Islet precursor cell (in vitro differentiated cells): Measurements from ENCODE around the gene POM121L12.

Source experiments
- DNase-seq: peaks from one replicate; pipeline ENCODE4 v3.0.0-alpha.2; 2018

POM121L12 gene

DNA sequence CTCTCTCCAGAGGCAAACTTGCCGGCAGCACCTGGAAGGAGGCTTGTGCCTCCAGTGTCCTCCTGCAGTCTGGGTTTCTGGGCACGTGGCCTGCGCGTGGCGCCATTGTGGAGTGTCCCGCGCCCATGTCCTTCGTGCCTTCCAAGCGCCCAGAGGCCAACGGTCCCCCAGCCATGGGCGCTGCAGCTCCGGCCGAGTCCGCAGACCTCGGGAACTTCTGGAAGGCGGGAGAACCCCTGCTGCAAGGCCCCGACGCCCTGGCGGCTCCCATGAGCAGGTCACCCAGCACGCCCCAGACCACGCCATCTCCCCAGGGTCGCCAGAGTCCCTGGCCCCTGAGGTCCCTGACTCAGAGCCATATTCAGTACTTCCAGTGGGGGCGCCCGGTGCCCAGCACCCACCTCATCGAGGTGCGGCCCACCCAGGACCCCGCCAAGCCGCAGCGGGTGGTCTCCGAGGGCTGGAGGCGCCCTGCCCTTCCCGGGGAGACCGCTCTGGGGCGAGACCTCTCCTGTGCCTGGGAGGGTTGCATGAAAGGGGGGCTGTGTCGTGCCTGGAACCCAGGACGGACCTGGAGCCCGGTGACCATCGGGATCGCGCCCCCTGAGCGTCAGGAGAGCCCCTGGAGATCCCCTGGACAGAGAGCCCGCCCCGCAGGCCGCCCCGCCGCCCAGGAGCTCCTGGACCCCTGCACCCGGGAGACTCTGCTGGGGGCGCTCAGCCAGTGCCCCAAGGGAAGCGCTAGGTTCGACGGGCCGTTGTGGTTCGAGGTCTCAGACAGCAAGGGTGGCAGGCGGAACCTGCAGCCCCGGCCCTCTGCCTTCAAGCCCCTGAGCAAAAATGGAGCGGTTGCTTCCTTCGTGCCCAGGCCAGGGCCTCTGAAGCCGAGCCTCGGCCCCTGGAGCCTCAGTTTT lies at the start of gene POM121L12:
TSS of gene POM121L12 (plus strand) at position 135 of the 914 bp plus-strand sequence. CDS start at position 174, 39 bp downstream.
- DNase-seq, result no peak

DNA sequence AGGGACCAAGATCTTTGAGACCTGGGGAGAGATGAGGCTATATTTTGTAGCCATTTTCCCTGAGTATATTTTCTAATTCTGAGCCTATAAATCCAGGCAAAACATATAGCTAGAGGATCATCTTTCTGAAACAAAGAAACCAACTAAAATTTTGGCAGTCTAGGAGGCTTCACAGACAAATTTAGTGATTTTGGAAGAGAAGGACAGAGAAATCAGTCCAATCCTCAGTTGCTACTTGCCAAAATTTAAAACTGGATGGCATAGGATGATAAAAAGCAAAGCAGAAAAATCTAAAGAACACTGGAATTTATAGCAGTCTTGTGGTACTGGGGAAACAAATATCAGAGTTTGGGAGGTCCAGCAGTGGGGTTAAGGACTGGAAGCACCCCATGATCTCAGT lies 43.4 kb upstream of the POM121L12 start:
- DNase-seq, result no peak

DNA sequence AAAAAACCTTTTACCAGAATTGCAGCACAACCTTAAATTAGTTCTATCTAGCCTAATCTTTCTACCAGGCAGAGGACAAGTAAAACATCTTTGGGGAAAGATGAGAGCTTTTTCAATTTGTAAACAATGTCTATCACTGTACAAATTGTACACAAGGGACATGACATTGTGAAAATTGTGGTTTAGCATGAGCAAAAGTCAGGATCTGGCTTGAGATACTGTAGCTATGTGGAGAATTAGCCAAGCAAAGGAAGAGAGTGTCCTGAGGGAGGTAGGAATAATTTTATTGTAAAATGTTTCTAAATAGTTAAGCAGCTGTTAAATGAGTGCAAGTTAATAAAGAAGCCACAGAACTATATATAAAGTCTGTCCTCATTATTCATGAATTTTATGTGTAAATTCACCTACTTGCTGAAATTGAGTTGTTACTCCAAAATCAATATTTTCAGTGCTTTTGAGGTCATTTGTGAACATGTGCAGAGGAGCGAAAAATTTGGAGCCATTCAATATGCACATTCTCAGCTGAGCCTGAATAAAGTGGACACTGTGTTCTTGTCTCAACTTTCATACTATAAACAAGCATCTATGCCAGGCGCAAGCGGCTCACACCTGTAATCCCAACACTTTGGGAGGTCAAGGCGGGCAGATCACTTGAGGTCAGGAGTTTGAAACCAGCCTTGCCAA lies 42.8 kb upstream of the POM121L12 start:
- DNase-seq, result no peak

DNA sequence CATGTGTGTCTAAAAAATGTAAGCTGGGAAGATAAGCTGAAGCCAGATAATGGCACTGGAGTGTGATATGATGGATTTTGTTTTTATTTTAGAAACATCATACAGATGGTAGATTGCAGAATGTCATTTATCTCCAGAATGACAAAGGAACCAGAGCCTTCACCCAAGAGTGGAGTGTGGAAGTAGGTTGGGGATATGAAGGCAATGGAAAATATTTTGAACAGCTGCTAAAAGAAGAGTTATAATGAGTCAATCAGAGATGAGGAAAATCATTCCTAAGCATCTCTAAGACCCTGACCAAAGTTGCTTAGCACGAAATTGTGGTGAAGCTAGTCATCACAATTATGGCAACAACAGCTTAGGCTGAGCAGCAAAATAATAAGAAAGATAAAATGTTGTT lies 39.8 kb upstream of the POM121L12 start:
- no peak for DNase-seq

DNA sequence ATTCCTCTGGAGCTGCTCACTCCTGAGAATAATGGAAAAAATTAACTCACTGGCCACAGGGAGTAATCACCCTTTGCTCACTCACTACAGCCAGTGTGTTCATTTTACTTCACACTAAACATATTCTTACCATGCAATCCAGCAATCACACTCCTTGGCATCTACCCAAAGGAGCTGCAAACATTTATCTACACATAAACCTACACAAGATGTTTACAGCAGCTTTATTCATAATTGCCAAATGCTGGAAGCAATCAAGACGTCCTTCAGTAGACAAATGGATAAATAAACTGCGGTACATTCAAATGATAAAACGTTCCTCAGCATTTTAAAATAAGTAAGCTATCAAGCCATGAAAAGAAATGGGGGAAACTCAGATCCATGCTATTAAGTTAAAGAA lies 34.2 kb upstream of the POM121L12 start:
- DNase-seq, result no peak

DNA sequence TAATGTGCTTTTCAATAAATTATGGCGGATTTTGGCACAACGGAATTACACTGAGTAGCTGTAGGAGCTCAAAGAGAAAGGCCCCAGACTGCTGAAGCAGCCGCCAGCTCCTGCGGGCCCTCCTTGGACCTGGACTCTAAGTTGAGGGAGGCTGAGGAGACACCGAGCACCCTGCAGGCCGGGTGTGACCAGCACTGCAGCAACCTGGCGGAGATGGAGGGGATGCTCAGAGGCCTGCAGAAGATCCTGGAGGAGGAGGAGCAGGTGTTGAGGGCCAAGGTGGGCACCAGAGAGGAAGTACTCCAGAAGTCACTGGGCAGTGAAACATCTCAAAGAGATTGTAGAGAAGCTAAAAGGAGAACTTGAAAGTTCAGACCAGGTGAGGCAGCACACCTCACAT lies 33.0 kb upstream of the POM121L12 start:
- DNase-seq, result no peak

DNA sequence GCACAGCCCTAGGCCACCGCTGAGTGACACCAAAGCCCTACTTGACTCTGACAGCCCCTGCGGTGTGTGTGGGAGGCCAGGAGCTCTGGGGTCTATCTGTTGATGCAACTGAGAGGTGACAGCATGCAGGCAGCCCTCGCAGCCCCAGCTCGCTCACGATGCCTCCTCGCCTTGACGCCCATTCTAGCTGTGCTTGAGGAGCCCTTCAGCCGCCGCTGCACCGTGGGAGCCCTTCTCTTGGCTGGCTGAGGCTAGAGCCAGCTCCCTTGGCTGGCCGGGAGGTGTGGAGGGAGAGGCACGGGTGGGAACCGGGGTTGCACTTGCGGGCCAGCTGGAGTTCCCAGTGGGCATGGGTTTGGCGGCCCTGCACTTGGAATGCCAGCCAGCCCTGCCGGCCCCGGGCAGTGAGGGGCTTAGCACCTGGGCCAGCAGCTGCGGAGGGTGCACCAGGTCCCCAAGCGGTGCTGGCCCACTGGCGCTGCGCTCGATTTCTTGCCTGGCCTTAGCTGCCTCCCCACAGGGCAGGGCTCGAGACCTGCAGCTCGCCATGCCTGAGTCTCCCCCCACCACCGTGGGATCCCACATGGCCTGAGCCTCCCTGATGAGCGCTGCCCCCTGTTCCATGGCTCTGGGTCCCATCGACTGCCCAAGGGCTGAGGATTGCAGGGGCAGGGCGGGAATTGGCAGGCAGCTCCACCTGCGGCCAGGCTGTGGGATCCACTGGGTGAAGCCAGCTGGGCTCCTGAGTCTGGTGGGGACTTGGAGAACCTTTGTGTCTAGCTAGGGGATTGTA lies 31.6 kb upstream of the POM121L12 start:
- no peak for DNase-seq

DNA sequence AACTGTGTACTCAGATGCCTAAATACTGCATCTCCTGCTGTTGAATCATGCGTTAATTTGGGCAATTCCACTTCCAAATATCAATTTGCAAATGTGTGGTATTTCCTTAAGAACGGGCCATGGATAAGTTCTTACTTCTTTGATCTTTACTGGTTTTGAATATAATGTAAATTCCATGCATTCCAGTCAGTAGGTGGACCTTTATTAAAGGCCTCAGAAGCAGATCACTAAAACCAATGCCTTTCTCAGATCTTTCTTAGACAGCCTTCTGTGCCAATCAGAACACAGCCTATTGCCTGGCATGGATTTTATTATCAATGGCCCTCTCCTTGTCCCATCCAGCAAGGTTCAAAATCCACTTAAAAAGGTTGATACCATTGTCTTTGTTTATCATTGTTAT lies 21.5 kb upstream of the POM121L12 start:
- no peak for DNase-seq

DNA sequence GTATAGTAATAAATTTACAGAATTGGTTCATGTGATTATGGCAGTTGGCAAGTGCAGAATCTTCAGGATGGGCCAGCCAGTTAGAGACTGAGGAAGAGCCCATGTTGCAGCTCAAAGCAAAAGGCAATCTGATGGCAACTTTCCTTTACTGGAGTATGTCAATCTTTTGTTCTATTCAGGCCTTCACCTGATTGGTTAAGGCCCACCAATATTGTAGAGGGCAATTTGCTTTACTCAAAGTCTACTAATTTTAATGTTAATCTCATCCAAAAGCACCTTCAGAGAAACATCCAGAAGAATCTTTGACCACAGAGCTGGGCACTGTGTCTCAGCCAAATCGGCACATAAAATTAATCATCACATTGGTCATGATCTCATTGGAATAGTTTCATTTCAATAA lies 20.0 kb upstream of the POM121L12 start:
- DNase-seq, result no peak

DNA sequence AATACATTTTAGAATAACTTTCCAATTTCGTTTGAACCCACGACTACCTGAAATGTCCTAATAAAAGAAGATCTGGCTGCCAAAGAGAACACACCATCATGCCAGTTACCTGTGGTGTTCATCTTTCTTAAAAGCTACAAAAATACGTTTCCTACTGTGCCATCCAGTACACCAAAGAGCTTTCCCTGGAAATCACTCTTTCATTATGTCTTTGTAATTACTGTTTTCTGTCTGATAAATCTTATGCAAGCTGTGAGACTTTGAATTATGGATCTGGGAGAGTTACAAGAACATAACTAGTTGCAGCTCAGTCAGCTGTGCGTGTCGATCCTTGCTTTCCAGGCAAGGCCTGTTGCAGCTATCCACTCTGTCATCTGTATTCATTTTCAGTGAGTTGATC lies 12.5 kb upstream of the POM121L12 start:
- no peak for DNase-seq

DNA sequence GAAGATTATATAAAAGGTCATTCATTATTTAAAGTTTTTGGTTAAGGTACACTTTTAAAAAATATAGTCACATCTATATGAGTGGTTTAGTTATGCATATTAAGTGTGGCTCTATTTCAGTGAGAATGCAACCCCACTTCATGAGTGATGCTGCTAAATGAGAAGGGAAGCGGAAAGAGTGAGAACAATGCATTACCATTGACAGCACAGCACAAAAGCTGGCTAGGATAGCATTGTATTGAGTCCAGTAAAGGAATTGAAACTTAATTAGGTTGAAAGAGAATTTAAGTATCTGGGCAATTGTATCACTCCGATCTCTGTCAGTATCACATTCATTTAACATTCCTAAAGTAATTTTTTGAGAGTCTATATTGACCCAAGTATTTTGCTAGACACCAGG lies 13.2 kb downstream of the POM121L12 start:
- no peak for DNase-seq

DNA sequence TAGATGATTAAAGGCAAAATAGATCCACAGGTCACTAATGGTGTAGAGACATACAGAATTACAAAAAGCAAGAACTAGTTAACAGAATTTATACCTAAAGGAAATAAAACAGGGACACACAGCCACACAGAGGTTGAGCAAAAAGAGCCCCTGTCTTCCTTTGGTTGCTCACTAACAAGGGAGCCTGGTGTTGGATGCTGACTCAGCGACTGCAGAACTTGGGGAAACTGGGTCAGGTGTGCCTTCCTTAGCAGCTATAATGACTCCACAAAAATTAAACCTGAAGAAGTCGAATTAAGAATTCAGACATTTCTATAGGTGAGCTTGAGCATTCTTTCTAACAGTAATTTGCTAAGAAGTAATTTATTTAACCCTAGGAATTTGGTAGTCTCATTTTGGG lies 15.0 kb downstream of the POM121L12 start:
- no peak for DNase-seq

DNA sequence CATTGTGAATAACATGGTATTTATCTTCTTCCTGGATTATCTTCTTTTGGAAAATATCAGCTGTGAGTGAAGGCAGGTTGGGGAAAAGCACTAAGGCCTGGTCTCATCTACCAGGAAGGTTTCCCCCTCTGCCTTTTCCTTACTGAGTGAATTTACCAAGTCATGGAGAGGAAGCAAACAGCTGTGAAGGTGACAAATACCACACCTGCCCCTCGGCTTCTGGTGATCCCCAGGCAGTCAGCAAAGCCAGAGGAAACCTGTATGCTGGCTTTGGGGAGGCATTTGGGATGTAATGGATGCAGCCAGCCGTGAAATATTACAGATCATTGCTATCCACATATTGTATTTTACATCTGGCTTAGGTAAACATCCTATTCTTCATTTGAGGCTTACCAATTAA lies 24.2 kb downstream of the POM121L12 start:
- no peak for DNase-seq

DNA sequence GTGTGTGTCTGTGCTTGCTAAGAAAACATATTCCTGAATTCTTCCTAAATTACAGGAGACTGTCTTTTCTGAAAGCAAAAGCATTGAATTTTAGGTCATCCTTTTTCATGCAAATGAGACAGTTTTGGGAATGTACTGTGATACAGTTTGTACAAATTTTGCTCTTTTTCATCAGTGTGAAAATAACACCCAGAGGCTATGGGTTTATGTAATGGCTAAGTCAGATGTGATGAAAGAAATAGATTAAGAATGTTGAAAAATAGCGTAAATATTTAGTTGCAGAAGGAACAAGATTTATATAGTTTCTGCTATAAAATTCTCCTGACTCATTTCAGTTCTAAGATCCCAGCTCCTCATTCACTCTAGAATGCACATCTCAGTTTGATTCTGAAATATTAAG lies 24.6 kb downstream of the POM121L12 start:
- DNase-seq, result no peak

DNA sequence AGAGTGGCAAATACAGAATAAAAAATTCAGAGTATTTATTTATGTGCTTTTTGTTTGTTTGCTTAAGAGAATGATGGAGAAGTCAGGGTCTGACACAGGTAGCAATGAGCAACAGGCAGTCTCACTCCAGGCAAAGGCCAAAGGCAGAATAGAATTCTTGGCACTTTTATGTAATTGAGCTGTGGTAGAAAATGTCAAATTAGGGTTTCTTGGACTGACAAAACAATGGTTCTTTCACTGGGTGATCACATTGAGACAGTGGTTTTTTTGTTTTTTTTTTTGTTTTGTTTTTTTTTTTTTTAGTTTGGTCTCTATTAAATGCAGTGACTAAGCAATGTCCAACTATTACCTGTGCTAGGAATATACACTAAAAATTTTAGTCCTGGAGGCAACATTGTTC lies 27.4 kb downstream of the POM121L12 start:
- DNase-seq, result no peak

DNA sequence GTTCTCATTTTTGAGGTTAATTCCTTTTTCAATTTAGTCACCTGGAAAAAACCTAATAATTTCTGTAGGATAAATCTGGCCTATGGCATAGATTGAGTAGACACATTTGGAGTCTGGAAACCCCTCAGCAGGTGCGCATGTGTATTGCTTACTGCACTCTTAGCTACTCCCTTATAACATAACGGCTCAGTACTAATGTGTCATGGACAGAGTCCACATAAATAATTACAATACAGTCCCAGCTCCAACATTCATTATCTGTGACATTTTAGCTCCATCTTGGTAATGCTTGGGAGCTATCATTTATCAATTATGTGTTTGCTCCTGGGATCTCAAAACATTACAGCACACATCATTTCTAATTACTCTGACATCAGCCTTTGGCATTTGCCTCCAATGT lies 33.2 kb downstream of the POM121L12 start:
- DNase-seq, result no peak

DNA sequence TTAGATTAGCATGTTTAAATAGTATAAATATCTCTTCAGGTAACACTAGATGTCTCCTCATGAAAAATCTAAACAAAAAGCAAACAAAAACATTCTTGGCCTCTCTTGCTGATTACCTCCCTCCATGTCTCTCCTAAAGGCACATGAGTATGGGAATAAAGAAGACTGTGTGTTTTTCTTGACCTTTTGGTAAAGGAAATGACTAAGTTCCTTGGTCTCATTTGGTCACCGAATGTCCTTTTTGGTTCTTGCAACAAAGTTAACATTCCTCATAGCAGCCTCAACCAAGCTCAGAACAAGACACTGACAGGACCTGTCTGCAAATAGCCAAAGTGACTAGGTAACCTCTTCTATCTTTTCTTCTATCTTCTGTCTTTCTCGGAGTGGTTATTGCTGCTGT lies 35.5 kb downstream of the POM121L12 start:
- DNase-seq, result no peak
